Fibroblast of lung (primary cell): Measurements from ENCODE around the gene PRKX. TPM values are rescaled to one million over a fixed set of nuclear protein-coding genes. Genes with fewer than 3 reads are reported as not detected.

Source experiments
- DNase-seq, 2 donors: peaks; one replicate each; pipeline versions ENCODE4 v3.0.0 to v3.0.0-alpha.2; 2010; ENCODE audit warnings: low read depth in 2 of 2
- H2AFZ ChIP-seq: 2 replicates; pipeline ENCODE4 v1.5.1; 2012; ENCODE audit warnings: low read length, control low read depth, inconsistent platforms
- H3K27ac ChIP-seq: 2 replicates; pipeline ENCODE4 v1.5.1; 2011; ENCODE audit warnings: low read length, control low read depth; ENCODE audit not compliant: insufficient read depth
- H3K27me3 ChIP-seq: 2 replicates; pipeline ENCODE4 v1.5.1; 2011; ENCODE audit warnings: mild to moderate bottlenecking, low read length; ENCODE audit not compliant: control insufficient read depth, insufficient read depth
- H3K36me3 ChIP-seq: 2 replicates; pipeline ENCODE4 v1.5.1; 2011; ENCODE audit warnings: low read length; ENCODE audit not compliant: control insufficient read depth, insufficient read depth
- H3K4me1 ChIP-seq: 2 replicates; pipeline ENCODE4 v1.5.1; 2011; ENCODE audit warnings: low read length; ENCODE audit not compliant: control insufficient read depth, insufficient read depth; ENCODE audit errors: extremely low read depth
- H3K4me2 ChIP-seq: 2 replicates; pipeline ENCODE4 v1.5.1; 2011; ENCODE audit warnings: low read length, control low read depth; ENCODE audit not compliant: insufficient read depth; ENCODE audit errors: extremely low read depth
- H3K4me3 ChIP-seq, 4 experiments: fragments of 200-600 bp in 1 of 4; sonication (generic) in 1 of 4; replicated peaks in 1 of 4; 2 replicates each; pipeline ENCODE4 v1.5.1; 2011 to 2016; ENCODE audit warnings: low read length in 4 of 4, low read depth in 3 of 4, mild to moderate bottlenecking in 3 of 4, control low read depth in 2 of 4, inconsistent platforms in 1 of 4, mixed read lengths in 1 of 4; ENCODE audit not compliant: insufficient read depth in 1 of 4; ENCODE audit errors: control extremely low read depth in 1 of 4
- H3K79me2 ChIP-seq: 2 replicates; pipeline ENCODE4 v1.5.1; 2012; ENCODE audit warnings: mild to moderate bottlenecking, low read length, inconsistent platforms; ENCODE audit not compliant: control insufficient read depth, insufficient read depth
- H3K9ac ChIP-seq: 2 replicates; pipeline ENCODE4 v1.5.1; 2011; ENCODE audit warnings: mild to moderate bottlenecking, low read length, control low read depth; ENCODE audit not compliant: insufficient read depth
- H3K9me3 ChIP-seq: 2 replicates; pipeline ENCODE4 v1.5.1; 2012; ENCODE audit warnings: low read depth, low read length; ENCODE audit not compliant: control insufficient read depth, insufficient read depth
- H4K20me1 ChIP-seq: 2 replicates; pipeline ENCODE4 v1.5.1; 2011; ENCODE audit warnings: low read length; ENCODE audit not compliant: control insufficient read depth, insufficient read depth; ENCODE audit errors: extremely low read depth
- EZH2 ChIP-seq: IDR thresholded peaks from 2 replicates; pipeline ENCODE4 v1.5.1; 2012; ENCODE audit warnings: low read length, control low read depth, mild to moderate bottlenecking; ENCODE audit errors: missing control alignments
- polyA plus RNA-seq, 2 donors: library from polyadenylated mRNA; depleted of rRNA in 1 of 2; stranded (reverse) in 1 of 2; unstranded in 1 of 2; fragments of >200 nt; gene quantifications; 2 replicates each; pipeline ENCODE4 v1.2.1, GENCODE V29; 2011 to 2012; ENCODE audit warnings: missing spikeins in 1 of 2
- total RNA-seq: library from RNA; depleted of rRNA; stranded (reverse); fragments of >200 nt; gene quantifications from 2 replicates; pipeline ENCODE4 v1.2.1, GENCODE V29; 2014
- TF ChIP-seq, protein P1 (sequence below), 2 donors: IDR thresholded peaks in 1 of 2; conservative IDR thresholded peaks in 1 of 2; 1 replicate in 1 of 2; 2 replicates in 1 of 2; pipeline ENCODE4 v1.5.1; 2011 to 2012; ENCODE audit warnings: low read length in 2 of 2, control low read depth in 1 of 2, inconsistent platforms in 1 of 2, low read depth in 1 of 2, mild to moderate bottlenecking in 1 of 2

PRKX gene
- total and polyA plus RNA-seq, 2 donors (not counting 1 experiment from before 2014, with no cell fraction given): 11.3 to 19.3 TPM

DNA sequence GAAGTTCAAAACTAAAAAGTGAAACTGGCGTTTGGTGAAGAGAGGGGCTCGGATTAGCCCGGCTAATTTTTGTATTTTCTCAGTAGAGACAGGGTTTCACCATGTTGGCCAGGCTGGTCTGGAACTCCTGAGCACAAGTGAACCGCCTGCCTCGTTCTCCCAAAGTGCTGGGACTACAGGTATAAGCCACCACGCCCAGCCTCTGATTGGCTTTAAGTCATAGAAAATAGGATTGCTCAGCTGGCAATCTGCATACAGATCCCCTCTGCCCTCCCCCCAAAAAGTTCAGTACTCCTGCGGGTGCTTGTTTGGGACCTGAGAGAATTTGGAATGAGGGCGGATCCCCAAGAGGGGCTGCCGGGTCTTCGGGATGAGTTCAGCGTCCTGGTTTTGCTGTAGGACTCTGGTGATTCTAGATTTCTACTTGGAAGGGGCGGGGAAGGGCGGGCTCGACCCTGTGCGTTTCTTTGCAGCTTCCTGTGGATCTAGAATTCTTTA lies 537 bp upstream of the PRKX start:
- H3K27me3 ChIP-seq: no peaks in the 10 kb centered on the region
- H3K4me1 ChIP-seq: no peaks in the 10 kb centered on the region
- H3K9me3 ChIP-seq: no peaks in the 10 kb centered on the region
- peak overlapping the region; percentile 30 for H2AFZ ChIP-seq
- TF ChIP-seq EZH2: no peak
- TF ChIP-seq, protein P1, sequence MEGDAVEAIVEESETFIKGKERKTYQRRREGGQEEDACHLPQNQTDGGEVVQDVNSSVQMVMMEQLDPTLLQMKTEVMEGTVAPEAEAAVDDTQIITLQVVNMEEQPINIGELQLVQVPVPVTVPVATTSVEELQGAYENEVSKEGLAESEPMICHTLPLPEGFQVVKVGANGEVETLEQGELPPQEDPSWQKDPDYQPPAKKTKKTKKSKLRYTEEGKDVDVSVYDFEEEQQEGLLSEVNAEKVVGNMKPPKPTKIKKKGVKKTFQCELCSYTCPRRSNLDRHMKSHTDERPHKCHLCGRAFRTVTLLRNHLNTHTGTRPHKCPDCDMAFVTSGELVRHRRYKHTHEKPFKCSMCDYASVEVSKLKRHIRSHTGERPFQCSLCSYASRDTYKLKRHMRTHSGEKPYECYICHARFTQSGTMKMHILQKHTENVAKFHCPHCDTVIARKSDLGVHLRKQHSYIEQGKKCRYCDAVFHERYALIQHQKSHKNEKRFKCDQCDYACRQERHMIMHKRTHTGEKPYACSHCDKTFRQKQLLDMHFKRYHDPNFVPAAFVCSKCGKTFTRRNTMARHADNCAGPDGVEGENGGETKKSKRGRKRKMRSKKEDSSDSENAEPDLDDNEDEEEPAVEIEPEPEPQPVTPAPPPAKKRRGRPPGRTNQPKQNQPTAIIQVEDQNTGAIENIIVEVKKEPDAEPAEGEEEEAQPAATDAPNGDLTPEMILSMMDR (conservative IDR thresholded peaks at IDR 0.05 in 1 of 2, IDR thresholded peaks at IDR 0.05 in 1 of 2; ENCODE audit: low read depth in 1 of 2, low read length in 2 of 2): no peak
- no peaks in the 10 kb centered on the region for H3K36me3 ChIP-seq
- peak overlapping the region; percentile 35 for H3K4me2 ChIP-seq
- peak overlapping the region; percentile 3 for H3K27ac ChIP-seq
- H4K20me1 ChIP-seq: no peaks in the 10 kb centered on the region
- H3K4me3 ChIP-seq: peak overlapping the region; percentile 43 to 63 (median 48)
- H3K79me2 ChIP-seq: peaks cover 6% of the 10 kb centered on the region
- peak overlapping the region; percentile 30 for H3K9ac ChIP-seq
- DNase-seq: no peak

DNA sequence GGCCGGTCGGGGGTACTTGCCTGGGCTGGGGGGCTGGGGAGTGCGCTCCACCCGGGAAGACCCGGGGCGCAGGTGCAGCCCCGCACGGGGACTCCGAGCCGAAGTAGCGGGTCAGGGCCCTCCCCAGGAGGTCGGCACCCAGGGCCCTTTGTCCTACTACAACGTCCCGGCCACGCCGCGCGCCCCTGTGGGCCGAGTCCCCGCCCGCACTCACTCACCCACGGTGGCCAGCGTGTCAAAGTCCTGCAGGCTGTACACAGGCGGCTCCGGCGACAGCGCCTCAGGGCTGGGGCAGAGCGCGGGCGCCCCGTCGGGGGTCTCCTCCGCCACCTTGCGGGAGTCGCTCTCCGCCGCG lies 602 bp downstream of the PRKX start:
- Histone ChIP-seq H3K27me3 (no peaks in the 10 kb centered on the region), H3K4me2 (peak overlapping the region; percentile 25), H2AFZ (no peak overlapping the region), H3K9me3 (no peaks in the 10 kb centered on the region), H3K36me3 (no peaks in the 10 kb centered on the region), H3K79me2 (peaks cover 6% of the 10 kb centered on the region), H3K9ac (peak overlapping the region; percentile 58), H3K27ac (peak overlapping the region; percentile 14), H3K4me3 (peak overlapping the region; percentile 51 to 68 (median 58)), H4K20me1 (no peaks in the 10 kb centered on the region), H3K4me1 (no peaks in the 10 kb centered on the region)
- TF ChIP-seq, protein P1 (conservative IDR thresholded peaks at IDR 0.05 in 1 of 2, IDR thresholded peaks at IDR 0.05 in 1 of 2; ENCODE audit: low read depth in 1 of 2, low read length in 2 of 2): no peak
- TF ChIP-seq EZH2: no peak
- DNase-seq: no peak

DNA sequence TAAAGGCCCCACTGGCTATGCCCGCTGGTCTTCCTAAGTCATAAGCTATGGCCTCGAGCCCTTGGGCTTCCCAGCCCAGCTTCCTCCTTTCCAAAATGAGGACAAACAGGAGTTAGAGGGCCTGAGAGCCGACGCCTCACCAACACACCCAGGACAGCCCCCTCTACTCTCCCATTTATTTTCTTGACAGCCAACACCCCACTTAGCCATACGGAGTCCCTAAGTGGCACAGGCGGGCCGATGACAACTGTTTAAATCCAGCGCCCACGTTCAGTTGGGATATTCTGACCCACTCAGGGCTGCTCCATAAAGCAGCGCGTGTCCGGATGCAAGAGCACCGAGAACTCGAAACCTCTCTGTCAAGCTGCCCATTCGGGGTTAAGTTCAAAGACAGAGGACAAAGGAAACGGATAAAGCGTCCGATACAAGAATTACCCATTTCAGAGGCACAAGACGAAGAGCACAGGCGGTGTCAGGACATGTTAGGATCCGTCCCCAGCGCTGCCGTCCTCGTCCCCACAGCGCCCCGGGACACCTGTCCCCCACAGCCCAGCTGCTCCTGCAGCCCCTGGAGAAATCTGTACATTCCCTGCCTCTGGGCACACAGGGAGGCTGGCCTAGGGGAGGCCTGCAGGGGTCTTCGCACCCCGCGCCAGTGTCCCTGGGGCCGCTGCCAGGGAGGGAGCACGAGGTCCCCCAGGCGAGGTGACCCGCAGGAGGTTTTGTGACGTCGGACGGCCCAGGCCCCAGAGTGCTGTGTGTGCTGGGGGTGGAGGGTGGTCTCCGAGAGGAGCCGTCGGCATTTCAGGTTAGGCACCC lies 1.2 kb downstream of the PRKX start:
- H3K4me1 ChIP-seq: no peaks in the 10 kb centered on the region
- TF ChIP-seq EZH2: no peak
- TF ChIP-seq, protein P1 (conservative IDR thresholded peaks at IDR 0.05 in 1 of 2, IDR thresholded peaks at IDR 0.05 in 1 of 2; ENCODE audit: low read depth in 1 of 2, low read length in 2 of 2): no peak
- H3K79me2 ChIP-seq: peaks cover 6% of the 10 kb centered on the region
- peak overlapping the region; percentile 58 for H3K4me2 ChIP-seq
- H4K20me1 ChIP-seq: no peaks in the 10 kb centered on the region
- peak overlapping the region; percentile 51 to 68 (median 58) for H3K4me3 ChIP-seq
- peak overlapping the region; percentile 58 for H3K9ac ChIP-seq
- H3K27me3 ChIP-seq: no peaks in the 10 kb centered on the region
- peak overlapping the region; percentile 14 for H3K27ac ChIP-seq
- peak overlapping the region; percentile 30 for H2AFZ ChIP-seq
- no peaks in the 10 kb centered on the region for H3K36me3 ChIP-seq
- H3K9me3 ChIP-seq: no peaks in the 10 kb centered on the region
- DNase-seq: peak; percentile 40 to 45
